GM12878 (cell line): Measurements from ENCODE around the gene AADAC. TPM values are rescaled to one million over a fixed set of nuclear protein-coding genes. Genes with fewer than 3 reads are reported as not detected.

Experiments
- ATAC-seq: fragments of 200-7000 bp; cut with Tn5 transposase; 3 replicates; pipeline ENCODE4 v1.9.1; 2020; ENCODE audit warnings: mild to moderate bottlenecking, moderate library complexity
- BruUV-seq: library from RNA; stranded (reverse); fragments of 400-500 nt; replicated peaks from 2 replicates; lab custom pipeline; 2021; lab: Mats Ljungman, UMichigan
- CTCF ChIA-PET: fragments of 300-600 bp; sonication (Branson Sonifier 250); formaldehyde crosslinking; extraction: SDS; loops from one replicate; lab custom pipeline; 2021; ENCODE audit warnings: inconsistent platforms; lab: Yijun Ruan, JAX
- POLR2A ChIA-PET: fragments of 350-600 bp; formaldehyde crosslinking; extraction: SDS; loops from one replicate; lab custom pipeline; 2021; ENCODE audit warnings: inconsistent platforms; lab: Charles Lee
- RAD21 ChIA-PET: fragments of 300-600 bp; sonication (Branson Sonifier 250); formaldehyde crosslinking; loops from one replicate; lab custom pipeline; 2023; ENCODE audit warnings: antibody characterized with exemption; ENCODE audit not compliant: unreplicated experiment; lab: Charles Lee
- SMC1A ChIA-PET: fragments of 300-600 bp; sonication (Branson Sonifier 250); formaldehyde crosslinking; loops from one replicate; lab custom pipeline; 2023; ENCODE audit not compliant: unreplicated experiment, uncharacterized antibody; lab: Charles Lee
- DNase-seq: peaks from one replicate; pipeline ENCODE4 v3.0.0-alpha.2; 2011; ENCODE audit warnings: low read depth, low spot score
- FAIRE-seq: peaks from 3 replicates; lab custom pipeline; 2011; peaks lifted over from hg19 to GRCh38; lab: Jason Lieb, UNC
- H2AFZ ChIP-seq: 2 replicates; pipeline ENCODE4 v1.6.0; 2011; ENCODE audit warnings: low read depth, low read length, control low read depth; ENCODE audit not compliant: control insufficient read depth
- H3K27ac ChIP-seq: 2 replicates; pipeline ENCODE4 v1.5.1; 2011; ENCODE audit warnings: control low read depth; ENCODE audit not compliant: control insufficient read depth, insufficient read depth
- H3K27me3 ChIP-seq, 2 experiments: replicated peaks in 1 of 2; 2 replicates each; pipeline versions ENCODE4 v1.6.0 to v1.6.1; 2011; ENCODE audit warnings: low read length in 1 of 2; ENCODE audit not compliant: control insufficient read depth in 2 of 2, insufficient read depth in 2 of 2
- H3K36me3 ChIP-seq, 2 experiments: 2 replicates each; pipeline ENCODE4 v1.5.1; 2011; ENCODE audit warnings: low read length in 1 of 2; ENCODE audit not compliant: control insufficient read depth in 2 of 2, insufficient read depth in 2 of 2
- H3K4me1 ChIP-seq: 2 replicates; pipeline ENCODE4 v1.6.1; 2011; ENCODE audit warnings: mild to moderate bottlenecking, low read length, moderate library complexity, mixed read lengths; ENCODE audit not compliant: control insufficient read depth, insufficient read depth
- H3K4me2 ChIP-seq: 2 replicates; pipeline ENCODE4 v1.6.0; 2011; ENCODE audit warnings: control low read depth; ENCODE audit not compliant: control insufficient read depth, insufficient read depth
- H3K4me3 ChIP-seq: fragments of 200-600 bp; sonication (generic); 2 replicates; pipeline ENCODE4 v1.5.1; 2016
- H3K79me2 ChIP-seq: 2 replicates; pipeline ENCODE4 v1.6.0; 2011; ENCODE audit warnings: low read length; ENCODE audit not compliant: control insufficient read depth, insufficient read depth
- H3K9ac ChIP-seq: 2 replicates; pipeline ENCODE4 v1.8.0; 2011; ENCODE audit warnings: low read length, control low read depth, mixed read lengths; ENCODE audit not compliant: control insufficient read depth, insufficient read depth
- H3K9me3 ChIP-seq: replicated peaks from 3 replicates; pipeline ENCODE4 v1.5.1; 2011; ENCODE audit warnings: mild to moderate bottlenecking, low read length; ENCODE audit not compliant: control insufficient read depth, insufficient read depth
- H4K20me1 ChIP-seq: 2 replicates; pipeline ENCODE4 v1.6.0; 2011; ENCODE audit not compliant: control insufficient read depth, insufficient read depth
- ATF2 ChIP-seq: IDR thresholded peaks from 2 replicates; pipeline ENCODE4 v1.6.1; 2012; ENCODE audit warnings: low read length, inconsistent platforms
- BHLHE40 ChIP-seq, 2 experiments: fragments of 450-650 bp in 1 of 2; IDR thresholded peaks; 2 replicates each; pipeline ENCODE4 v1.6.1; 2011 to 2017; ENCODE audit warnings: low read depth in 2 of 2, borderline replicate concordance in 1 of 2, improper control_type of control experiment in 1 of 2, low read length in 1 of 2, mild to moderate bottlenecking in 1 of 2
- EP300 ChIP-seq, 2 experiments: fragments of 150-350 bp in 1 of 2; IDR thresholded peaks; 2 replicates each; pipeline ENCODE4 v1.6.1; 2011 to 2012; ENCODE audit warnings: low read depth in 2 of 2, low read length in 2 of 2, borderline replicate concordance in 1 of 2, improper control_type of control experiment in 1 of 2, inconsistent platforms in 1 of 2; ENCODE audit not compliant: control insufficient read depth in 1 of 2
- FOS ChIP-seq: IDR thresholded peaks from 3 replicates; pipeline ENCODE4 v1.6.1; 2011; ENCODE audit warnings: borderline replicate concordance; ENCODE audit not compliant: insufficient read length; ENCODE audit errors: extremely low read depth
- MTA3 ChIP-seq: IDR thresholded peaks from 2 replicates; pipeline ENCODE4 v1.6.1; 2012; ENCODE audit warnings: low read length, inconsistent platforms, borderline replicate concordance
- MYC ChIP-seq: IDR thresholded peaks from 2 replicates; pipeline ENCODE4 v1.6.1; 2011; ENCODE audit warnings: mild to moderate bottlenecking, low read length, moderate library complexity, inconsistent platforms; ENCODE audit not compliant: insufficient read depth, insufficient replicate concordance, insufficient read length, severe bottlenecking
- NFIC ChIP-seq: IDR thresholded peaks from 2 replicates; pipeline ENCODE4 v1.6.1; 2012; ENCODE audit warnings: low read depth, mild to moderate bottlenecking, inconsistent platforms, low read length, moderate library complexity
- NR2C1 ChIP-seq: fragments of 450-650 bp; IDR thresholded peaks from 2 replicates; pipeline ENCODE4 v1.6.1; 2017; ENCODE audit warnings: antibody characterized with exemption, mild to moderate bottlenecking, moderate library complexity
- PML ChIP-seq: IDR thresholded peaks from 2 replicates; pipeline ENCODE4 v1.6.1; 2012; ENCODE audit warnings: low read length, inconsistent platforms
- RUNX3 ChIP-seq: IDR thresholded peaks from 2 replicates; pipeline ENCODE4 v1.6.1; 2012; ENCODE audit warnings: low read length, inconsistent platforms
- TBL1XR1 ChIP-seq: IDR thresholded peaks from 2 replicates; pipeline ENCODE4 v1.6.1; 2012; ENCODE audit warnings: low read depth, low read length, improper control_type of control experiment
- USF2 ChIP-seq: IDR thresholded peaks from 2 replicates; pipeline ENCODE4 v1.6.1; 2011; ENCODE audit warnings: low read depth, low read length, improper control_type of control experiment, borderline replicate concordance
- ZNF207 ChIP-seq: fragments of 450-650 bp; IDR thresholded peaks from 2 replicates; pipeline ENCODE4 v1.6.1; 2014; ENCODE audit warnings: antibody characterized with exemption, mild to moderate bottlenecking, borderline replicate concordance
- WGBS: methylation state at CpG from one replicate; pipeline ENCODE4 v1.1.6; 2016; ENCODE audit warnings: low lambda C conversion rate; ENCODE audit not compliant: insufficient replicate concordance, insufficient coverage; ENCODE audit errors: missing lambda C conversion rate; 5-methylcytosine and 5-hydroxymethylcytosine counted together
- in situ Hi-C: fragments of 300-500 bp; cut with MboI; formaldehyde crosslinking; loops from 9 replicates; pipeline ENCODE4 v1.14.3; 2018; ENCODE audit warnings: mixed read lengths
- intact Hi-C: fragments of 100-400 bp; cut with micrococcal nuclease; formaldehyde crosslinking; loops from one replicate; pipeline ENCODE4 v1.14.2; 2022; ENCODE audit not compliant: unreplicated experiment
- polyA plus RNA-seq, 11 experiments: library from polyadenylated mRNA; depleted of rRNA in 4 of 11; unstranded in 6 of 11; stranded (reverse) in 5 of 11; fragments of >200 nt; fragmentation: Nextera tagmentation in 4 of 11; fragmentation: Illumina TruSeq in 1 of 11; extraction: Ambion mirVana in 4 of 11; extraction: Trizol in 1 of 11; gene quantifications; 1 replicate in 1 of 11; 2 replicates in 10 of 11; pipeline versions ENCODE4 v1.2.1 to v1.2.3, GENCODE V29; 2011 to 2016; ENCODE audit warnings: inconsistent platforms in 2 of 11, missing spikeins in 2 of 11, low read depth in 1 of 11
- total RNA-seq, 4 experiments: library from RNA; depleted of rRNA in 3 of 4; stranded (reverse); fragments of >200 nt in 3 of 4; fragmentation: Illumina TruSeq in 1 of 4; extraction: Trizol in 1 of 4; gene quantifications; 2 replicates each; pipeline versions ENCODE4 v1.2.1 to v1.2.3, GENCODE V29; 2013 to 2021
- TF ChIP-seq, protein P1 (sequence below): fragments of 450-650 bp; IDR thresholded peaks from 2 replicates; pipeline ENCODE4 v1.6.1; 2017; ENCODE audit warnings: mild to moderate bottlenecking, moderate library complexity

The AADAC gene
- total and polyA plus RNA-seq, 10 of the 15 experiments (the other 5 are each of a cell fraction or from before 2014, with no cell fraction given): 0.13 TPM; not detected in 9

- no peak for TF ChIP-seq MYC
- TF ChIP-seq, all 136 proteins: peak for 0
Measured at GRCh38 chr3:151841801-151842200, 27.9 kb downstream of the AADAC start (continued).

DNA sequence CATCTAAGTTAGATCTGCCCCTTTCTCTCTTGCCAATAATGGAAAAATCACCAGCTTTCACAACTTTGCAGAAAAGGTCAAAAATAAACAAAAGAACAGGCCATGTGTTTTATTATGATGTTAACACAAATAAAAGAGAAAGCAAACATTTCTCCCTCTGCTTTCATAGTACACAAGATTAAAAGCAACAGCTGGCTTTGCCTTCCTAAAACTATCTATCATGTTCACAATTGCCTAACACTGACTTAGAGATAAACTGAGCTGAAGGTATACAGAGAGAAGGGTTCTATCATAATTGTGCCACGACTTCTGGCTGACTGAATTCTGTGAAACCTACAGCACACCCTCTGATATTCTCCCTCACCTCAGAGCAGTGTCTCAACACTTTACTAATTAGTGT lies 29.4 kb downstream of the AADAC start:
- ATAC-seq (peak; percentile 41; the same call in 2 of the 3 replicates), DNase-seq (no peak), FAIRE-seq (no peak)
- Histone ChIP-seq H3K9ac (no peak overlapping the region), H3K4me2 (no peak overlapping the region), H3K27ac (no peak overlapping the region), H3K36me3 (no peaks in the 10 kb centered on the region), H3K9me3 (no peaks in the 10 kb centered on the region), H3K4me3 (no peak overlapping the region), H3K79me2 (no peaks in the 10 kb centered on the region), H3K27me3 (peaks cover 0 to 2% of the 10 kb centered on the region in 2 experiments; a peak in 1 of 4 replicates), H2AFZ (no peak overlapping the region; the same call in 1 of the 2 replicates), H4K20me1 (no peaks in the 10 kb centered on the region), H3K4me1 (no peaks in the 10 kb centered on the region)
- WGBS: 0% methylated on average over 1 of the region's 1 CpG
- SMC1A ChIA-PET: no interaction called here
- RAD21 ChIA-PET: no interaction called here
- no TSS peak for BruUV-seq
- in situ Hi-C loops: no loop called here
- TF ChIP-seq FOS: no peak
- TF ChIP-seq, protein P1, sequence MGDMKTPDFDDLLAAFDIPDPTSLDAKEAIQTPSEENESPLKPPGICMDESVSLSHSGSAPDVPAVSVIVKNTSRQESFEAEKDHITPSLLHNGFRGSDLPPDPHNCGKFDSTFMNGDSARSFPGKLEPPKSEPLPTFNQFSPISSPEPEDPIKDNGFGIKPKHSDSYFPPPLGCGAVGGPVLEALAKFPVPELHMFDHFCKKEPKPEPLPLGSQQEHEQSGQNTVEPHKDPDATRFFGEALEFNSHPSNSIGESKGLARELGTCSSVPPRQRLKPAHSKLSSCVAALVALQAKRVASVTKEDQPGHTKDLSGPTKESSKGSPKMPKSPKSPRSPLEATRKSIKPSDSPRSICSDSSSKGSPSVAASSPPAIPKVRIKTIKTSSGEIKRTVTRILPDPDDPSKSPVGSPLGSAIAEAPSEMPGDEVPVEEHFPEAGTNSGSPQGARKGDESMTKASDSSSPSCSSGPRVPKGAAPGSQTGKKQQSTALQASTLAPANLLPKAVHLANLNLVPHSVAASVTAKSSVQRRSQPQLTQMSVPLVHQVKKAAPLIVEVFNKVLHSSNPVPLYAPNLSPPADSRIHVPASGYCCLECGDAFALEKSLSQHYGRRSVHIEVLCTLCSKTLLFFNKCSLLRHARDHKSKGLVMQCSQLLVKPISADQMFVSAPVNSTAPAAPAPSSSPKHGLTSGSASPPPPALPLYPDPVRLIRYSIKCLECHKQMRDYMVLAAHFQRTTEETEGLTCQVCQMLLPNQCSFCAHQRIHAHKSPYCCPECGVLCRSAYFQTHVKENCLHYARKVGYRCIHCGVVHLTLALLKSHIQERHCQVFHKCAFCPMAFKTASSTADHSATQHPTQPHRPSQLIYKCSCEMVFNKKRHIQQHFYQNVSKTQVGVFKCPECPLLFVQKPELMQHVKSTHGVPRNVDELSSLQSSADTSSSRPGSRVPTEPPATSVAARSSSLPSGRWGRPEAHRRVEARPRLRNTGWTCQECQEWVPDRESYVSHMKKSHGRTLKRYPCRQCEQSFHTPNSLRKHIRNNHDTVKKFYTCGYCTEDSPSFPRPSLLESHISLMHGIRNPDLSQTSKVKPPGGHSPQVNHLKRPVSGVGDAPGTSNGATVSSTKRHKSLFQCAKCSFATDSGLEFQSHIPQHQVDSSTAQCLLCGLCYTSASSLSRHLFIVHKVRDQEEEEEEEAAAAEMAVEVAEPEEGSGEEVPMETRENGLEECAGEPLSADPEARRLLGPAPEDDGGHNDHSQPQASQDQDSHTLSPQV: no peak
- TF ChIP-seq RUNX3: no peak
- no peak for TF ChIP-seq BHLHE40 (IDR thresholded peaks at IDR 0.05; ENCODE audit: borderline replicate concordance in 1 of 2, low read depth in 2 of 2, low read length in 1 of 2)
- TF ChIP-seq NR2C1: no peak
- no peak for TF ChIP-seq EP300 (IDR thresholded peaks at IDR 0.05; ENCODE audit: borderline replicate concordance in 1 of 2, control insufficient read depth in 1 of 2, low read depth in 2 of 2, low read length in 2 of 2)
- no peak for TF ChIP-seq ATF2
- TF ChIP-seq ZNF207: no peak
- no peak for TF ChIP-seq MTA3
- no peak for TF ChIP-seq TBL1XR1
- TF ChIP-seq PML: no peak
- no peak for TF ChIP-seq NFIC
- TF ChIP-seq USF2: no peak
- POLR2A ChIA-PET: no interaction called here
- CTCF ChIA-PET: interaction anchor here (1.3 kb wide), 1 partner anchor 376 kb away, joined by 4 read pairs; no protein-coding TSS in a partner anchor
- intact Hi-C loops: no loop called here
